H1 (cell line): ENCODE results near the gene SSPN. TPM values are rescaled to one million over a fixed set of nuclear protein-coding genes. Genes with fewer than 3 reads are reported as not detected.

Experiments used
- CTCF ChIA-PET: fragments of 300-600 bp; sonication (Branson Sonifier 250); formaldehyde crosslinking; loops from one replicate; lab custom pipeline; 2021; ENCODE audit not compliant: partially characterized antibody; lab: Charles Lee
- POLR2A ChIA-PET: fragments of 300-600 bp; sonication (Branson Sonifier 250); formaldehyde crosslinking; loops from one replicate; lab custom pipeline; 2021; ENCODE audit warnings: inconsistent platforms; ENCODE audit not compliant: partially characterized antibody; lab: Charles Lee
- DNase-seq, 2 experiments: peaks; one replicate each; pipeline versions ENCODE4 v3.0.0 to v3.0.0-alpha.2; 2010 to 2022; ENCODE audit warnings: low spot score in 2 of 2, low read depth in 1 of 2, mixed read lengths in 1 of 2
- FAIRE-seq: peaks from 2 replicates; lab custom pipeline; 2011; peaks lifted over from hg19 to GRCh38; lab: Jason Lieb, UNC
- H2AFZ ChIP-seq: 2 replicates; pipeline ENCODE4 v1.8.1; 2012; ENCODE audit warnings: low read length, inconsistent platforms
- H2AK5ac ChIP-seq: 2 replicates; pipeline ENCODE4 v1.6.1; 2013; ENCODE audit warnings: low read depth, low read length
- H2BK120ac ChIP-seq: replicated peaks from 2 replicates; pipeline ENCODE3; 2013; ENCODE audit warnings: low read depth, low read length, inconsistent platforms
- H2BK12ac ChIP-seq: 2 replicates; pipeline ENCODE4 v1.6.1; 2013; ENCODE audit warnings: low read depth, low read length
- H2BK15ac ChIP-seq: 2 replicates; pipeline ENCODE4 v1.6.1; 2013; ENCODE audit warnings: low read length
- H2BK20ac ChIP-seq: 2 replicates; pipeline ENCODE4 v1.6.1; 2013; ENCODE audit warnings: low read length
- H2BK5ac ChIP-seq: 2 replicates; pipeline ENCODE4 v1.6.1; 2013; ENCODE audit warnings: low read depth, low read length
- H3K14ac ChIP-seq: 2 replicates; pipeline ENCODE4 v1.6.1; 2013; ENCODE audit warnings: inconsistent platforms; ENCODE audit not compliant: insufficient read length
- H3K18ac ChIP-seq: 2 replicates; pipeline ENCODE4 v1.6.1; 2013; ENCODE audit warnings: low read length; ENCODE audit errors: extremely low read depth
- H3K23ac ChIP-seq: 2 replicates; pipeline ENCODE4 v1.6.1; 2013; ENCODE audit warnings: inconsistent platforms; ENCODE audit not compliant: insufficient read length
- H3K23me2 ChIP-seq: 2 replicates; pipeline ENCODE4 v1.6.1; 2013; ENCODE audit warnings: low read depth, low read length
- H3K27ac ChIP-seq: 2 replicates; pipeline ENCODE4 v1.6.1; 2011; ENCODE audit warnings: low read depth, low read length, inconsistent platforms
- H3K27me3 ChIP-seq, 4 experiments: replicated peaks in 1 of 4; 1 replicate in 1 of 4; 2 replicates in 3 of 4; pipeline versions ENCODE4 v1.6.1 to v1.8.1; 2011 to 2013; ENCODE audit warnings: low read length in 3 of 4, mild to moderate bottlenecking in 3 of 4, inconsistent platforms in 2 of 4, mixed read lengths in 2 of 4, moderate library complexity in 1 of 4; ENCODE audit not compliant: control insufficient read depth in 3 of 4, insufficient read depth in 3 of 4; ENCODE audit errors: extremely low read depth in 1 of 4
- H3K36me3 ChIP-seq, 4 experiments: 2 replicates each; pipeline versions ENCODE4 v1.6.1 to v1.8.1; 2011 to 2013; ENCODE audit warnings: mild to moderate bottlenecking in 4 of 4, low read length in 3 of 4, moderate library complexity in 2 of 4, control low read depth in 1 of 4, inconsistent platforms in 1 of 4; ENCODE audit not compliant: insufficient read depth in 4 of 4, control insufficient read depth in 2 of 4
- H3K4ac ChIP-seq: replicated peaks from 2 replicates; pipeline ENCODE3; 2013; ENCODE audit warnings: low read length, low read depth, mixed read lengths, inconsistent platforms; ENCODE audit not compliant: insufficient read length
- H3K4me1 ChIP-seq, 4 experiments: replicated peaks in 1 of 4; 1 replicate in 1 of 4; 2 replicates in 3 of 4; pipeline versions ENCODE4 v1.6.1 to v1.8.1; 2011 to 2013; ENCODE audit warnings: low read length in 3 of 4, inconsistent platforms in 2 of 4, mixed read lengths in 1 of 4; ENCODE audit not compliant: insufficient read depth in 4 of 4, control insufficient read depth in 3 of 4
- H3K4me2 ChIP-seq, 2 experiments: 2 replicates each; pipeline versions ENCODE4 v1.6.1 to v1.8.1; 2011 to 2013; ENCODE audit warnings: low read depth in 2 of 2, low read length in 2 of 2, control low read depth in 1 of 2, inconsistent platforms in 1 of 2, mild to moderate bottlenecking in 1 of 2; ENCODE audit not compliant: insufficient read depth in 1 of 2
- H3K4me3 ChIP-seq, 4 experiments: fragments of 200-600, 300-600 bp in 1 of 4; sonication (generic), shearing (Covaris generic), sonication (Bioruptor Twin) in 1 of 4; 2 replicates each; pipeline versions ENCODE4 v1.5.1 to v1.8.1; 2011 to 2016; ENCODE audit warnings: low read length in 4 of 4, low read depth in 3 of 4, control low read depth in 2 of 4, inconsistent platforms in 2 of 4, mild to moderate bottlenecking in 2 of 4, mixed read lengths in 1 of 4, moderate library complexity in 1 of 4; ENCODE audit not compliant: insufficient read depth in 2 of 4; ENCODE audit errors: extremely low read depth in 1 of 4
- H3K56ac ChIP-seq: replicated peaks from 2 replicates; pipeline ENCODE3; 2013; ENCODE audit warnings: low read depth, mild to moderate bottlenecking, mixed read lengths, low read length, inconsistent platforms; ENCODE audit not compliant: insufficient read length
- H3K79me1 ChIP-seq: 2 replicates; pipeline ENCODE4 v1.6.1; 2013; ENCODE audit warnings: low read depth, low read length, control low read depth
- H3K79me2 ChIP-seq, 2 experiments: 2 replicates each; pipeline versions ENCODE4 v1.6.1 to v1.8.1; 2012 to 2013; ENCODE audit warnings: low read length in 2 of 2, mild to moderate bottlenecking in 2 of 2, inconsistent platforms in 1 of 2; ENCODE audit not compliant: insufficient read depth in 2 of 2, control insufficient read depth in 1 of 2
- H3K9ac ChIP-seq, 4 experiments: replicated peaks in 1 of 4; 1 replicate in 1 of 4; 2 replicates in 3 of 4; pipeline versions ENCODE4 v1.6.1 to v1.8.1; 2011 to 2013; ENCODE audit warnings: low read depth in 3 of 4, low read length in 3 of 4, control low read depth in 2 of 4, mild to moderate bottlenecking in 2 of 4, moderate library complexity in 2 of 4, inconsistent platforms in 1 of 4; ENCODE audit errors: extremely low read depth in 1 of 4
- H3K9me3 ChIP-seq, 2 experiments: 2 replicates each; pipeline versions ENCODE4 v1.6.1 to v1.8.1; 2012 to 2013; ENCODE audit warnings: mild to moderate bottlenecking in 2 of 2, moderate library complexity in 2 of 2, control low read depth in 1 of 2, inconsistent platforms in 1 of 2, low read depth in 1 of 2, low read length in 1 of 2, mixed read lengths in 1 of 2; ENCODE audit not compliant: insufficient read depth in 2 of 2
- H4K20me1 ChIP-seq, 2 experiments: replicated peaks in 1 of 2; 2 replicates each; pipeline versions ENCODE3 to v1.8.1; 2011 to 2013; ENCODE audit warnings: inconsistent platforms in 2 of 2, low read length in 2 of 2, mild to moderate bottlenecking in 1 of 2; ENCODE audit not compliant: insufficient read depth in 2 of 2, control insufficient read depth in 1 of 2
- H4K5ac ChIP-seq: 2 replicates; pipeline ENCODE4 v1.6.1; 2013; ENCODE audit warnings: low read length, low read depth, mixed read lengths, inconsistent platforms; ENCODE audit not compliant: insufficient read length
- H4K8ac ChIP-seq: 2 replicates; pipeline ENCODE4 v1.8.0; 2013; ENCODE audit warnings: mild to moderate bottlenecking, moderate library complexity, low read length, inconsistent platforms; ENCODE audit not compliant: insufficient read depth; ENCODE audit errors: extremely low read depth
- H4K91ac ChIP-seq: replicated peaks from 2 replicates; pipeline ENCODE3; 2013; ENCODE audit warnings: low read length, mixed read lengths, inconsistent platforms; ENCODE audit not compliant: insufficient read length
- BCL11A ChIP-seq, 2 experiments: IDR thresholded peaks; one replicate each; pipeline ENCODE4 v1.6.1; 2011; ENCODE audit warnings: low read depth in 2 of 2, low read length in 2 of 2, mild to moderate bottlenecking in 2 of 2
- CHD2 ChIP-seq: IDR thresholded peaks from 2 replicates; pipeline ENCODE4 v1.6.1; 2012; ENCODE audit warnings: low read length, improper control_type of control experiment
- CTBP2 ChIP-seq: IDR thresholded peaks from 2 replicates; pipeline ENCODE4 v1.7.0; 2011; ENCODE audit warnings: borderline replicate concordance, mild to moderate bottlenecking, moderate library complexity, mixed read lengths, low read length; ENCODE audit not compliant: insufficient read depth, insufficient read length
- EGR1 ChIP-seq: IDR thresholded peaks from 2 replicates; pipeline ENCODE4 v1.6.1; 2011; ENCODE audit warnings: low read depth, low read length, borderline replicate concordance
- EZH2 ChIP-seq: fragments of 200-600 bp; sonication (generic); IDR thresholded peaks from 2 replicates; pipeline ENCODE4 v1.7.1; 2012; ENCODE audit warnings: low read depth, mild to moderate bottlenecking, moderate library complexity, low read length, inconsistent platforms; ENCODE audit not compliant: severe bottlenecking
- KDM4A ChIP-seq: IDR thresholded peaks from one replicate; pipeline ENCODE4 v1.7.1; 2012; ENCODE audit warnings: low read depth, mild to moderate bottlenecking, moderate library complexity, low read length, inconsistent platforms; ENCODE audit not compliant: severe bottlenecking
- RAD21 ChIP-seq, 2 experiments: IDR thresholded peaks in 1 of 2; conservative IDR thresholded peaks in 1 of 2; 2 replicates each; pipeline ENCODE4 v1.6.1; 2011; ENCODE audit warnings: low read depth in 2 of 2, low read length in 2 of 2, improper control_type of control experiment in 1 of 2, inconsistent platforms in 1 of 2, mild to moderate bottlenecking in 1 of 2, moderate library complexity in 1 of 2
- RNF2 ChIP-seq: fragments of 200-900, 300-1000 bp; sonication (generic); IDR thresholded peaks from 2 replicates; pipeline ENCODE4 v1.7.1; 2016; ENCODE audit warnings: borderline replicate concordance, low read depth, mild to moderate bottlenecking, antibody characterized with exemption, low read length; ENCODE audit not compliant: poor library complexity, severe bottlenecking; ENCODE audit errors: missing control alignments
- SIRT6 ChIP-seq: IDR thresholded peaks from one replicate; pipeline ENCODE4 v1.7.1; 2012; ENCODE audit warnings: low read length, inconsistent platforms
- SP1 ChIP-seq: IDR thresholded peaks from 2 replicates; pipeline ENCODE4 v1.6.1; 2011; ENCODE audit warnings: low read depth, low read length
- SRF ChIP-seq: IDR thresholded peaks from 2 replicates; pipeline ENCODE4 v1.6.1; 2011; ENCODE audit warnings: mild to moderate bottlenecking, low read depth, low read length, moderate library complexity
- TAF7 ChIP-seq: optimal IDR thresholded peaks from 2 replicates; pipeline ENCODE3; 2011; ENCODE audit warnings: low read depth, mild to moderate bottlenecking, inconsistent platforms, low read length, moderate library complexity, borderline replicate concordance
- WGBS, 2 experiments: shearing (Covaris generic) in 1 of 2; methylation state at CpG; one replicate each; pipeline versions ENCODE4 v1.1.6 to v1.1.7; 2013 to 2015; ENCODE audit warnings: low lambda C conversion rate in 2 of 2, mixed read lengths in 2 of 2, inconsistent platforms in 1 of 2, low coverage in 1 of 2, missing lambda C conversion rate in 1 of 2; ENCODE audit not compliant: insufficient replicate concordance in 2 of 2, insufficient coverage in 1 of 2, insufficient read length in 1 of 2; ENCODE audit errors: extremely low coverage in 1 of 2, missing lambda C conversion rate in 1 of 2; 5-methylcytosine and 5-hydroxymethylcytosine counted together
- polyA plus RNA-seq, 7 experiments: library from polyadenylated mRNA; depleted of rRNA in 3 of 7; stranded (reverse) in 5 of 7; unstranded in 2 of 7; fragments of >200 nt in 5 of 7; fragments of 200-250 nt in 2 of 7; gene quantifications; 1 replicate in 5 of 7; 2 replicates in 1 of 7; 4 replicates in 1 of 7; pipeline versions ENCODE4 v1.2.1 to v1.2.3, GENCODE V29; 2011 to 2013; ENCODE audit warnings: missing spikeins in 2 of 7, mixed read lengths in 2 of 7
- total RNA-seq: library from RNA; stranded (reverse); fragmentation: NEBNext Ultra II Directional; extraction: Animal tissue kit (Norgen Biotek cat#: 25700); gene quantifications from 2 replicates; pipeline ENCODE4 v1.2.1, GENCODE V29; 2021
- TF ChIP-seq, protein P1 (sequence below): IDR thresholded peaks from 2 replicates; pipeline ENCODE4 v1.6.1; 2011; ENCODE audit warnings: low read length, improper control_type of control experiment

The SSPN gene
- total and polyA plus RNA-seq, 2 of the 8 experiments (the other 6 are each of a cell fraction or from before 2014, with no cell fraction given), result 0.86 to 1.8 TPM

DNA sequence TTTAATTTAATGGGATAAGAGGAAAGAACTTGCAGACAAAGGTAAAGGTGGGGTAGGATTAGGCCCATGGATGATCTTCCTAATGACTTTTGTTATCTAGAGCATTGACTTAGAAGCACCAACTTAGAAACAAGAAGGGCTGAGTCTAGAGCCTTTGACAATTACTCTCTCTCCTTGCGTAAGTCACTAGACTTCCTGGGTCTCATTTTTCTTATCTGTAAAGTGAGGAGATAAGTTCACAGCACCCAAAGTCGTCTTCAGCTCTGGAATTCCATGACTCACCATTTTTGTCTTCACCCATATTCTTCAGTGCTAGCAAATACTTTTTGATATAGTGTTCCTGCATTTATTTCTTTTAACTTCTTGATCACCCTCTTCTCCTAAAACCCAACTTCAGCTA is 75.7 kb downstream of the SSPN start:
- H2AK5ac ChIP-seq, result no peak overlapping the region
- H3K27ac ChIP-seq, result no peak overlapping the region
- no peak overlapping the region for H3K9ac ChIP-seq
- 0 out of 2 replicates have a peak, but pooled peaks cover 2% of the 10 kb centered on the region for H3K23me2 ChIP-seq
- no peak overlapping the region for H3K18ac ChIP-seq
- no peak overlapping the region for H3K56ac ChIP-seq
- H3K27me3 ChIP-seq, result no peaks in the 10 kb centered on the region
- no peak for FAIRE-seq
- H2BK120ac ChIP-seq, result no peak overlapping the region
- WGBS, 2 experiments, result 86% methylated on average over 2 of the region's 2 CpGs; no CpG with 5 or more reads in 1 of the 2 experiments
- H3K79me1 ChIP-seq, result no peaks in the 10 kb centered on the region
- no peak for TF ChIP-seq BCL11A (IDR thresholded peaks at IDR 0.05; ENCODE audit: low read depth in 2 of 2, low read length in 2 of 2)
- TF ChIP-seq SRF, result no peak
- TF ChIP-seq KDM4A, result no peak
- TF ChIP-seq, protein P1, sequence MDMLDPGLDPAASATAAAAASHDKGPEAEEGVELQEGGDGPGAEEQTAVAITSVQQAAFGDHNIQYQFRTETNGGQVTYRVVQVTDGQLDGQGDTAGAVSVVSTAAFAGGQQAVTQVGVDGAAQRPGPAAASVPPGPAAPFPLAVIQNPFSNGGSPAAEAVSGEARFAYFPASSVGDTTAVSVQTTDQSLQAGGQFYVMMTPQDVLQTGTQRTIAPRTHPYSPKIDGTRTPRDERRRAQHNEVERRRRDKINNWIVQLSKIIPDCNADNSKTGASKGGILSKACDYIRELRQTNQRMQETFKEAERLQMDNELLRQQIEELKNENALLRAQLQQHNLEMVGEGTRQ, result no peak
- TF ChIP-seq TAF7, result no peak
- TF ChIP-seq CTBP2, result no peak
- TF ChIP-seq EGR1, result no peak
- no peak for TF ChIP-seq SIRT6
- TF ChIP-seq SP1, result no peak
- TF ChIP-seq CHD2, result no peak
- TF ChIP-seq RNF2, result no peak
- no peak for TF ChIP-seq EZH2
- no peak for TF ChIP-seq RAD21 (IDR thresholded peaks at IDR 0.05 in 1 of 2, conservative IDR thresholded peaks at IDR 0.05 in 1 of 2; ENCODE audit: low read depth in 2 of 2, low read length in 2 of 2)
- H3K4me3 ChIP-seq, result no peak overlapping the region
- H3K79me2 ChIP-seq, result no peaks in the 10 kb centered on the region
- H3K36me3 ChIP-seq, result no peaks in the 10 kb centered on the region
- no peak overlapping the region for H2BK20ac ChIP-seq
- ChIA-PET CTCF (no interaction called here), POLR2A (no interaction called here)
- H3K9me3 ChIP-seq, result no peaks in the 10 kb centered on the region
- H2AFZ ChIP-seq, result no peak overlapping the region
- no peak overlapping the region for H3K4ac ChIP-seq
- H2BK12ac ChIP-seq, result no peak overlapping the region
- H3K23ac ChIP-seq, result no peak overlapping the region
- H3K4me2 ChIP-seq, result no peak overlapping the region
- no peak overlapping the region for H3K14ac ChIP-seq
- H4K20me1 ChIP-seq, result no peaks in the 10 kb centered on the region
- no peak for DNase-seq
- H4K91ac ChIP-seq, result no peak overlapping the region
- H4K8ac ChIP-seq, result no peak overlapping the region
- no peak overlapping the region for H2BK5ac ChIP-seq
- H2BK15ac ChIP-seq, result no peak overlapping the region
- peaks cover 0 to 4% (median 1%) of the 10 kb centered on the region in 4 experiments; a peak in 2 of 7 replicates for H3K4me1 ChIP-seq
- H4K5ac ChIP-seq, result no peak overlapping the region
